ENCODE results near the gene ORM2.

- TF ChIP-seq JUND (IDR thresholded peaks at IDR 0.05; ENCODE audit: borderline replicate concordance, low read depth, low read length) (no peak), JUND (tag; IDR thresholded peaks at IDR 0.05; ENCODE audit: borderline replicate concordance, low read depth, low read length) (no peak), ZBTB34 (CRISPR knock-in tag; IDR thresholded peaks at IDR 0.05) (no peak), PBX2 (CRISPR knock-in tag; IDR thresholded peaks at IDR 0.05; ENCODE audit: low read depth) (no peak), PBX2 (tag; conservative IDR thresholded peaks at IDR 0.05; ENCODE audit: low read depth) (no peak)
These were observed 30.1 kb downstream of the ORM2 start for GRCh38 chr9:114359801-114360200.

All from K562 (cell line).